ENCODE data around the gene MEIS2.
A peak's percentile ranks its signal among the peaks of the same experiment; 100 is the strongest.

Gene MEIS2

GRCh38 chr15:37097144-37097919 lies 3.0 kb downstream of the MEIS2 start:
- peak; percentile 38 for DNase-seq (ENCODE audit: low spot score)

- no peak for DNase-seq (ENCODE audit: low spot score)
Measured at GRCh38 chr15:37096558-37097143, 3.7 kb downstream of the MEIS2 start.

DNA sequence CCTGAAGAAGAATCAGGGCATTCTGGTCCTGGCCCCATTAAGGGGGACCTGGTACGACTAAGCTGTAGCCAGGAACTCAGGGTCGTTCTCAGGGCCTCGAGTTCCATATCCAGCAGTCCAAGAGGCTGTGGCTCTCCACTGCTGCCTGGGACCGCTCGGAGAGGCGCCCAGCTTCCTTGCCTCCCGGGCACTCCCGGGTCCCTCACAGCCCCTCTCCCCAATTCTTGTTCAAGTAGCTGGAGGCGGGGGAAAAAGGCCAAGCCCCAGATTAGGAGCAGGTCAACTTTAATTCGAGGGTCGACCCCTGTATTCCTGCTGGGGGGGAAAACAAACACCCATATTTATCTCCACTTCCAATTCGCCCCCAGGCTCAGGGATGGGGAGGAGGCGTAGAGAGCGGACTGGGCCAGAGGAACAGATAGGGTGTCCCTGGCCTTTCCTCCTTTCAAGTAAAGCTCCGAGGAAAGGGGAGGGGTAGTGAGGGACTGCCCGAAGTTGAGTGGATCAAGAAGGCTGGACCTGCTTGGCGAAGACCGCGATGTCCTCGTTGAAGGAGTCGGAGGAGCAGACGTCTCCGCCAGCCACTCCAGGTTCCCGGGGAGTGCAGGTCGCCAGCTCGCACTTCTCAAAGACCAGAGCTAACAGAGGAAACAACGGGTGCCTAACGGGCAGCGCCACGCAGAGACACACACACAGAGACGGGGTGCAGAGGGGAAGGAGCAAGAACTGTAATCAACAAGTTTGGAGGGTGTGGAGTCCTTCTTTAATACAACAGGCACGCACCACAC lies 4.4 kb downstream of the MEIS2 start:
- no peak for DNase-seq (ENCODE audit: low spot score)

DNA sequence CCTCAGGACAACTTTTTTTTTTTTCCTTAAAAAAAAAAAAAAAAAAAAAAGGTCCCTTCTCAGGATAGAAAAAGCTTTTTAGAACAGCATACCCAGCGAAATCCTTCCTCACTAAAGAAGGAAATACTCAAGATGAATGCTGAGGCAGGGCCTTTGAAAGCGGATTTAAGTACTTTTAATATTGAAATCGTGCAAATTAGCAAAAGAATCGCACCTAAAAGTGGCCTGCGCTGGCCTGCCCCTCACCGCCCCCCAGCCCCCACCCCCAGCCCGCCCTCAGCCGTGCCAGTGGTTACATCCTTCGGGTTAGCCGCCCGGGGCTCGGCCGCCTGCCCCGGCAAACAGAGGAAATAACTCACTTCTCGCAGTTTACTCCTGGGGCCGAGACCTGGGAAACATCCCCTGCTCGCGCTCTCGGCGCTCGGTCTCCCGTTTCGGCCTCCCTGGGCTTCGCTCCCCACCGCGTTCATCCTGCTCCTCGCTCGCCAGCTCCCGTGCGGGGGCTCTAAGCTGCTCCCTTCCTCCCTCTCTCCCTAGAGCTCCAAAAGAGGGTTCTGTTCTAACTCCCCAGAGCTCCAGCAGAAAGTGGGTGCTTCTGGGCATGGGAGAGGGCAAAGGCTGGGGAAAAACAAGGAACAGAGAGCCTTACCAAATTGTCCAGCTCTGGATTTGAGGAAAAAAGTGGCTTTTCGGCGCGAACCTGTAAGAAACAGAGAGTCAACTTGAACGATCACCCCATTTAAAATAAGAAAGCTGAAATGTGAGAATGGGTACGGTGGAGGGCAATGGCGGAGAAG lies 5.2 kb downstream of the MEIS2 start:
- no peak for DNase-seq (ENCODE audit: low spot score)

DNA sequence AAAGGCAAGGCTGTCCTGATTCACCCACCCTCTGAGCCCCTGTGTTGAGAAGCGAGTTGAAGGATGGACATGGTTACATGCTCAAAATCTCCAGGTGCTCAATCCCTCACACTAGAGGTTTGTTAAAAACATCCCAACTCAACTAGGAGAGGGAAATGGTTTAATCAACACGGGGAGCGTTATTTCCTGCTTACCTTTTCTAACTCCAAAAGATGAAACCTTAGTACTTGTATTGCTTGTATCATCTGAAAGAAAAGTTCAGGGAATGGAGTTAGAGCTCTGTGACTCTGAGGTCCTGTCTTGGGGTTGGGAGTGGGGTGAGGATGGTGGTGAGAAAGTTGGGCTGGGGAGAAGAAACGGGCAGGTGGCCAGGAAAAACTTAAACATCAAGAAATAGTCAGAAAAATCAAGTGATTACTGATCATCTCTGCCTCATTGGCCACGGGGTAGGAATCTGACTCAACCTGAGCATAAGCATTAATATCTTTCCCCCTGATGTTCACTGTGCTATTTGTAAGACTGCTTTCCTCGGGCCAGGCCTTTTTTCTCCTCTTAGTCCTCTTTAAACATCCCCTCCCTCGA lies 5.9 kb downstream of the MEIS2 start:
- DNase-seq (ENCODE audit: low spot score): no peak

GRCh38 chr15:37093480-37094332 lies 6.6 kb downstream of the MEIS2 start:
- DNase-seq (ENCODE audit: low spot score): no peak

DNA sequence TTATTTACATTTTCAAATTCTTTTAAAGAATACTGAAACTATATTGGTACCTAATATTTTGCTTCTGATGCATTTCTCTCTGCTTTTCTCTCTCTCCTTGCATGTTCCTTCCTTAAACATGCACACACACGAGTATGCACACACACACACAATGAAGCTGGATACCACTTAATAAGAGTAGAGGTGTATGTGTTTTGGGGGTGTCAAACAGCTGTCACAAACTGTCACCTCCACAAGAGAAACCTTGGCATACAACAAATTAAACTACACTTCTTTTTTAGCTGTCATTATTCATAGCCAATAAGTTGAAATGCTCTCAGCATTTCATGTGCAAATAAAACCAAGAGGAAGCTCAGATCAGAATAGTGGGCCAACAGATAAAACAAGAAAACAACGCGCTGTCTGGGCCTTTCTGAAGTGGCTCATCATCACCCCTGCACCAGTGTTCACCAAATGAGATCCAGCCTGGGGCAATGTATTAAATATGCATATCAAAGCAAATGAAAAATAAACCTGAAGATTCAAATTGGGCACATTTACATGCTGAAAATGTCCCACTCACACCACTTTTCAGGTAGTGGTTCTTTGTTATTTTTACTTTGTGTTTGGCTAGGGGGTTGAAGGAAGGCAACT lies 9.7 kb downstream of the MEIS2 start:
- DNase-seq (ENCODE audit: low spot score): no peak

DNA sequence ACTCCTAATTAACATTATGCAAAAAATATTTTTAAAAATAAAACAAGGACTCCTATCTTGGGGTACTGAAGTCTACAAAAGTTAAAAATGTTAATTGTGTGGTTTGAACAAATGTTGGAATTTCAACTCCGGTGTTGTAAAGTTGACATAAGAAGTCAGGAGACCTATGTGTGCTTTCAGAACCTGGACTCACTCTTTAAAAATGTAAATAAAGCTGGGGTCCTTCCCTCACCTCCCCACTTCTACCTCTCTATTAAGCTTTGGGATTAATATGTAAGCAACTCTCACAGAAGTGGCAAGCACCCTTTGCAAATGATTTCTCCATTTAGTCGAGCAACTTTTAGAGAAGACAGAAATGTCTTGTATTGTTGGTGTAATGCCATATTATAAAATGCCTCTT lies 11.9 kb downstream of the MEIS2 start:
- no peak for DNase-seq (ENCODE audit: low spot score)

GRCh38 chr15:37087131-37087588 lies 13.2 kb downstream of the MEIS2 start:
- no peak for DNase-seq (ENCODE audit: low spot score)

DNA sequence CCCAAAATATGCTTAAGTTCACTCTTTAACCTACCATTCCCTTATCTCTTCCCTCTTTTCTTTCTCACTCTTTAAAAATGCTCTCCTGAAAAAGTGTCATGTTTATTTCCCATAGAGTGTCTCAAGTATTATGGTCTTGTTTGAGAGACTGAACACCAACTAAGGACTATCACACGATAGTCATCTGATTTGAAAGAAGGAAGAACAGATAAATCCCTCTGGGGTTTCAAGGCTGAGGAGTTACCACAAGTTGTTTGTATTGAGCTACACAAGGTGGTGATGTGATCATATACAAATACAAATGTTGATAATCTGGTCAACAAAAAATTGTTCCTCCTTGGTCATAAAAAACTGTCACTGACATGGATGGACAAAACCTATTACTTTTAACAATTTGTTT lies 13.8 kb downstream of the MEIS2 start:
- no peak for DNase-seq (ENCODE audit: low spot score)

DNA sequence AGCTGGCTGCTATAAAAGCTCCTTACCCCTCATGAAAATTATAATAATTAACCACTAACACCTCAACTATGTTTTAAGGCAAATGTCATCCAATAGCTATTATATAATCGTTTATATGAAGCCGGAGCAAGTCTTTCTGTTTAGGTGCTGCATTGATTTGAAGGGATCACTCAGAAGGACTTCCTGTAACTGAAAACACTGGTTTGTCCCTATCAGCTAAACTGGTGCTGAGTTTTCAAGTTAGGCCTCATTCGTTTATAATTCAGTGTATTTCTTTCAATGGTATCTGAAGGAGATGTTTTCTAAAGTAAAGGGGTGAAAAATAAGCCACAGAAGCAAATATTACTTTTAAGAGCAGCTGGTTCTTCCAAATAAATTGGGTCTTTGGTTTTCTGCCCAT lies 14.2 kb downstream of the MEIS2 start:
- no peak for DNase-seq (ENCODE audit: low spot score)

DNA sequence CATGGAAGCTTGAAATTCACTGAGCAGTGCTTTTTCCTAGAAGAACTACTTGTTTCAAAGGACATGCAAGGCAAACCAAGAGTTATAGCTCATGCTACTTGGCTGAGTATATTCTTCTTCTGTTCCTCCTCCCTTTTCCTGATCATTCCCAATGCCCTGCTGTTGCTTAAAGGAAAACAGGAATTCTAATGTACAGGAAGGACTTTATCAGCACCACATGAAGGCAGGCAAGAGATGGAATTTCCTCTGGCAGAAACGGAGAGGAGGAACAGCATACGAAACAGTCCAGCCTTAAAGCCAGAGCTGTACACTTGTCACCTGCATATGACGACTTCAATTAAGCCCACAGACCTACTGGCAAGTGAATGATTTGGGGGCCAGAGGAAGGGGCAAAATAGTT lies 15.7 kb downstream of the MEIS2 start:
- DNase-seq (ENCODE audit: low spot score): no peak

- no peak for DNase-seq (ENCODE audit: low spot score)
Measured at GRCh38 chr15:37083610-37084009, 16.7 kb downstream of the MEIS2 start.

- DNase-seq (ENCODE audit: low spot score): no peak
Measured at GRCh38 chr15:37081983-37082382, 18.4 kb downstream of the MEIS2 start.

DNA sequence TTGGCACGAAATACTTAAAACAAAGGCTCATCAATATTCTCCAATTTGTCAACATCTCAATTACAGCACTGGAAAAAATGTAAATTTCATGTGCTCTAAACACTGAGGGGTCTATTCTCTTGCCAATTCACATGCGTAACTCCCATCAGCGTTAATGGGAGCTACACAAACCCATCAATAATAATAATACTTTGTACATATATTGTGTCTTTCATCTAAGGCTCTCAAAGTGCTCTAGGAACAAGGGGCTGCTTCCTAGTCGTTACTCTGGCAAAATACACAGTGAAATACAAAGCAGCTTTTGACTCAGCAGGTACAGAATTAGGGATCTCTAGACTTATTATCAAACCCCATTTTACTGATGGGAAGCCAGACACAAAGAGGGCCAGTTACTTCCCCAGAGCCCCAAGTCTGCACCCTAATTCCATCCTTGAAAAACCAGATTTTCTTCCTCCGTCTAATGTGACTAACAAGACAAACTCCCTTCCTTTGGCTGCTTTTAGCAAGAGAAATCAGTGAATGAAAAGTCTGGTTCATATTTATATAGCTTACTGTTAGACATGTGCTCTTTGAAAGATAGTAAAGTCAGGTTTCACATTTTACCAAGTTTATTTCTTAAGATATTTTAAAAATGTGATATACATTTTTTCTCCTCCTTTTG lies 20.0 kb downstream of the MEIS2 start:
- no peak for DNase-seq (ENCODE audit: low spot score)

GRCh38 chr15:37079726-37080125 lies 20.6 kb downstream of the MEIS2 start:
- DNase-seq (ENCODE audit: low spot score): no peak

DNA sequence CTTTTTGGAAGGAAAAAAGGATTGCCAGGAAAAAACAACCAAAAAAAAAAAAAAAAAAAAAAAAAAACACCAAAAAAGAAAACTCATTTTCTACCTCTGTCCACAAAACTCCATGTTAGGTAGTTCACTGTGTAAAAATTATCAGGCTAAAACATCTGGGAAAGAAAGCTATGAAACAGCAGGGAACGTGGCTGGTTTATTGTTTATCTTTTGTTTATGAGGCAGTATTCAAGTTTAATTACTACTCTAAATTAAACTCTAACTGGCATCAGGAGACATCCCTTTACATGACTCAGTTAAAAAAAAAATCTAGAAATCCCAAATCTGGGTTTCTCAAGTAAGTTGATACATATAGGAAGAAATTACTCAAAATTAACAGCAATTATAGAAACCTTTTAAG lies 21.8 kb downstream of the MEIS2 start:
- no peak for DNase-seq (ENCODE audit: low spot score)

GRCh38 chr15:37077623-37078351 lies 22.6 kb downstream of the MEIS2 start:
- no peak for DNase-seq (ENCODE audit: low spot score)

DNA sequence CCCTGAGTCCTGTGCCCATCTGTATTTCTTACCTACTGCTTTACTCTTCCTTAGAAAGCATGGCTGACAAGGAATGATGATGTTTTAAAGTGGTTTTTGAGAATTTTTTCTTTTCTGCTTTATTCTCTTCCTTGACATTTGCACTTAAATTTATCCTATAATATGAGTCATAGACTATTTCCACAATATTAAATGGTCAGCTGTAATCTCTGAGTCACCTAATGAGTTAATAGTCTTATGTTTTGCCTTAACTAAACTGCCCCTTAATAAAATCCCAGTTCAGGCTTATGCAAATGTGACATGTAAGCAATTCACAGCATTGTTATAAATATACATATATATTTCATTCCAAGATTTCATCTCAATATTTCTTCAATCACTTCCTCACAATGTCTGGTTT lies 23.8 kb downstream of the MEIS2 start:
- DNase-seq (ENCODE audit: low spot score): no peak
